Measurements from ENCODE around the gene RGS12. TPM values are rescaled to one million over a fixed set of nuclear protein-coding genes. Genes with fewer than 3 reads are reported as not detected.

Gene RGS12
- total RNA-seq, 1 donor from 2014 or later = 26.3 TPM

- Histone ChIP-seq H3K4me1 (no peaks in the 10 kb centered on the region), H3K4me3 (no peak overlapping the region), H3K9me3 (no peaks in the 10 kb centered on the region), H3K27me3 (no peaks in the 10 kb centered on the region), H3K27ac (no peak overlapping the region), H3K36me3 (peaks cover 2 to 29% of the 10 kb centered on the region in 2 donors)
- TF ChIP-seq CTCF (IDR thresholded peaks at IDR 0.05) = no peak
- DNase-seq (ENCODE audit: low spot score in 2 of 2) = no peak
- intact Hi-C loops (cut with DNase I) = no loop called here
Measured at GRCh38 chr4:3321295-3321889, 28.6 kb downstream of the RGS12 start.

GRCh38 chr4:3322059-3322550, 29.3 kb downstream of the RGS12 start:
- no peak for TF ChIP-seq CTCF (IDR thresholded peaks at IDR 0.05)
- Histone ChIP-seq H3K9me3 (no peaks in the 10 kb centered on the region), H3K36me3 (peaks cover 2 to 22% of the 10 kb centered on the region in 2 donors), H3K27ac (no peak overlapping the region), H3K27me3 (no peaks in the 10 kb centered on the region), H3K4me1 (no peaks in the 10 kb centered on the region), H3K4me3 (no peak overlapping the region)
- no peak for DNase-seq (ENCODE audit: low spot score in 2 of 2)
- intact Hi-C loops (cut with DNase I) = no loop called here

GRCh38 chr4:3323071-3323481, 30.3 kb downstream of the RGS12 start:
- no peak for TF ChIP-seq CTCF (IDR thresholded peaks at IDR 0.05)
- Histone ChIP-seq H3K27me3 (no peaks in the 10 kb centered on the region), H3K27ac (no peak overlapping the region), H3K4me1 (no peaks in the 10 kb centered on the region), H3K36me3 (peaks cover 2 to 12% of the 10 kb centered on the region in 2 donors), H3K9me3 (no peaks in the 10 kb centered on the region), H3K4me3 (no peak overlapping the region)
- DNase-seq (ENCODE audit: low spot score in 2 of 2) = no peak
- intact Hi-C loops (cut with DNase I) = no loop called here

GRCh38 chr4:3324093-3324815, 31.4 kb downstream of the RGS12 start:
- Histone ChIP-seq H3K36me3 (peaks cover 0 to 8% of the 10 kb centered on the region in 2 donors), H3K27ac (no peak overlapping the region), H3K4me3 (no peak overlapping the region), H3K4me1 (no peaks in the 10 kb centered on the region), H3K9me3 (no peaks in the 10 kb centered on the region), H3K27me3 (no peaks in the 10 kb centered on the region)
- intact Hi-C loops (cut with DNase I) = no loop called here
- no peak for DNase-seq (ENCODE audit: low spot score in 2 of 2)
- no peak for TF ChIP-seq CTCF (IDR thresholded peaks at IDR 0.05)

- Histone ChIP-seq H3K4me1 (no peaks in the 10 kb centered on the region), H3K9me3 (no peaks in the 10 kb centered on the region), H3K4me3 (no peak overlapping the region), H3K27me3 (no peaks in the 10 kb centered on the region), H3K27ac (no peak overlapping the region), H3K36me3 (peaks cover 0 to 3% of the 10 kb centered on the region in 2 donors)
- TF ChIP-seq CTCF (IDR thresholded peaks at IDR 0.05) = no peak
- intact Hi-C loops (cut with DNase I) = no loop called here
- no peak for DNase-seq (ENCODE audit: low spot score in 2 of 2)
Measured at GRCh38 chr4:3328814-3329663, 36.2 kb downstream of the RGS12 start.
